Rectal smooth muscle tissue (tissue), 1 donor: Measurements from ENCODE around the gene ARHGEF19.

Experiments
- H3K27ac ChIP-seq: one replicate; pipeline ENCODE4 v1.7.0; 2013; ENCODE audit warnings: low read depth, low read length, inconsistent platforms
- H3K27me3 ChIP-seq: one replicate; pipeline ENCODE4 v1.7.0; 2013; ENCODE audit warnings: low read length; ENCODE audit not compliant: control insufficient read depth, insufficient read depth
- H3K36me3 ChIP-seq: one replicate; pipeline ENCODE4 v1.7.0; 2013; ENCODE audit warnings: low read length; ENCODE audit not compliant: control insufficient read depth, insufficient read depth
- H3K4me1 ChIP-seq: one replicate; pipeline ENCODE4 v1.7.0; 2013; ENCODE audit warnings: low read length; ENCODE audit not compliant: control insufficient read depth, insufficient read depth
- H3K4me3 ChIP-seq: one replicate; pipeline ENCODE4 v1.7.0; 2013; ENCODE audit warnings: low read length
- H3K9ac ChIP-seq: one replicate; pipeline ENCODE4 v1.7.0; 2013; ENCODE audit warnings: low read length

ARHGEF19 gene

DNA sequence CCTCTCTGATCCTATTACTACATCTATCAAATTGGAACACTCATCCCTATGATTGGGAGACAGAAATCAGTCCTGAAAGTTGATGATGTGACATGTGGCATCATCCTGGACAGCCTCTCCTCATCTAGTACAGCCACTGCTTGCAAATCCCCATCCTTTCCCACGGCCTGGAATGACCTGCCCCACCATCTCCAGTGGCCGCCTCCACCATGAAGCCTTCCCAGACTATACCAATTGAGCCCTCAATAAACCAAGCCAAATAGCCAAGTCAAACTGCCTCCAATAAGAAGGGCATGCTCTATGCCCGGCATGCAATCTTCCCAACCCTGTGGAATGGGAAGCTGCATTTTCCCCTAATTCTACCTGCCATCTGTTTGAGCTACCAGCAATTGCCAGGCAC, 561 bp upstream of the ARHGEF19 start:
- Histone ChIP-seq H3K9ac (no peak overlapping the region), H3K27ac (no peak overlapping the region), H3K4me1 (peaks cover 3% of the 10 kb centered on the region), H3K36me3 (no peaks in the 10 kb centered on the region), H3K27me3 (no peaks in the 10 kb centered on the region), H3K4me3 (no peak overlapping the region)

DNA sequence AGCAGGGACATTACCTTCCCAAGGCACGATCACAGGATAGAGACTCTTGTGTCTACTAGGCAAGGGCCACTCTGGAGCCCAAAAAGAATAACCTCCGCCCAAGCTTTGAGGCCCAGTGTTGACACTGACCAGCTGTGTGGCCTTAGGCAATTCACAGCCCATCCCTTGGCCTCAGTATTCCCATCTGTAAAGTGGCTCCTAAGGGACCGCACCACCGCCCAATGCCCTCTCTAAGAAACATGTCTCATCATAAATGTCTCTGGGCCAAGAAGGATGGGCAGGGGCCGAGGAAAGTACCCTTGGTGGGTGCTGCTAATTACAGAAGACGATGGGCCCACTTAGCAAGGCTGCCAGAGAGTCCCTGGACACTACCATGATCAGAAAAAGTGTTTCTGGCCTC, 628 bp downstream of the ARHGEF19 start:
- Histone ChIP-seq H3K4me3 (no peak overlapping the region), H3K4me1 (no peaks in the 10 kb centered on the region), H3K36me3 (no peaks in the 10 kb centered on the region), H3K9ac (no peak overlapping the region), H3K27me3 (no peaks in the 10 kb centered on the region), H3K27ac (no peak overlapping the region)

GRCh38 chr1:16210581-16210980, 1.9 kb downstream of the ARHGEF19 start:
- no peak overlapping the region for H3K4me3 ChIP-seq
- no peak overlapping the region for H3K9ac ChIP-seq
- H3K4me1 ChIP-seq = peaks cover 4% of the 10 kb centered on the region
- no peaks in the 10 kb centered on the region for H3K36me3 ChIP-seq
- no peak overlapping the region for H3K27ac ChIP-seq
- no peaks in the 10 kb centered on the region for H3K27me3 ChIP-seq

GRCh38 chr1:16209847-16210407, 2.5 kb downstream of the ARHGEF19 start:
- H3K36me3 ChIP-seq = no peaks in the 10 kb centered on the region
- peaks cover 4% of the 10 kb centered on the region for H3K4me1 ChIP-seq
- no peak overlapping the region for H3K4me3 ChIP-seq
- no peak overlapping the region for H3K27ac ChIP-seq
- no peak overlapping the region for H3K9ac ChIP-seq
- H3K27me3 ChIP-seq = no peaks in the 10 kb centered on the region

- Histone ChIP-seq H3K9ac (no peak overlapping the region), H3K27me3 (no peaks in the 10 kb centered on the region), H3K4me1 (peaks cover 4% of the 10 kb centered on the region), H3K36me3 (no peaks in the 10 kb centered on the region), H3K27ac (no peak overlapping the region), H3K4me3 (no peak overlapping the region)
These were observed 3.2 kb downstream of the ARHGEF19 start for GRCh38 chr1:16209132-16209846.

GRCh38 chr1:16208270-16208987, 4.0 kb downstream of the ARHGEF19 start:
- Histone ChIP-seq H3K4me1 (peaks cover 4% of the 10 kb centered on the region), H3K27ac (no peak overlapping the region), H3K27me3 (no peaks in the 10 kb centered on the region), H3K9ac (no peak overlapping the region), H3K36me3 (no peaks in the 10 kb centered on the region), H3K4me3 (no peak overlapping the region)

- Histone ChIP-seq H3K4me1 (peaks cover 4% of the 10 kb centered on the region), H3K36me3 (no peaks in the 10 kb centered on the region), H3K27me3 (no peaks in the 10 kb centered on the region), H3K27ac (peak overlapping the region; percentile 83), H3K9ac (no peak overlapping the region), H3K4me3 (peak overlapping the region; percentile 57)
These were observed 4.9 kb downstream of the ARHGEF19 start for GRCh38 chr1:16207318-16208269.

DNA sequence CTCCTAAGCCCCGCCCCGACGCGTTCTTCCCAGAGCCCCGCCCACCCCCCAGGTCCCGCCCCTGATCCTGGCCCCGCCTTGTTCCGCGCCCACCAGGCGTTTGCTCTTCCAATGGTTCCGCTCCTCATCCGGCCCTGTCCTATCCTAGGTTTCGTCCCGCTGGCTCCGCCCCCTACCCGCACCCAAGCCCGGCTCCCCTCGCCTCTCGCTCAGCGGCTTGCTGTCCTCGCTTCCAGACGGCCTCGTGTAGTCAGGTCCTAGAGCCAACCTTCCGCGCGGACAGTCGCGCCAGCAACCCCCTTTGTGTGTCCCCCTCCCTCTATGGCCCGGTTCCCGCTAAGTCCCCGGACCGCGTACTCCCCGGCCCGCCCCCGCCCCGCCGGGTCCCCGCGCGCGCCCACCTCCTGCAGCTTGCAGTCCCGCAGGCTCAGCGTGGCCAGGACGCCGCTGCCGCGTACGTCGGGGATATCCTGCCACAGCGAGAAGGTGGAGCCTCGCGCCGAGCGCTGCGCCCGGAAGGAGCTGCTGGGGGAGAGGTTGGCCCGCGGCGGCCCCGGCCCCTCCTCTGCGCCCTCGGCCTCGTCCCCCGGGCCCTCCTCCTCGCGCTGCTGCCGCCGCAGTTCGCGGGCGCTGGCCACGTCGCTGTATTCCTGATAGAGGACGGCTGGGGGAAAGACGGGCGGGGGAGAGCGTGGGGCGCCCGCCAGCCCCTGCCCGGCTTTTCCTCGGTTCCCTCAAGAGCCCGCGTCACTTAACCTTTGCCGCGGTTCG, 5.7 kb downstream of the ARHGEF19 start:
- peaks cover 4% of the 10 kb centered on the region for H3K4me1 ChIP-seq
- H3K36me3 ChIP-seq = no peaks in the 10 kb centered on the region
- peak overlapping the region; percentile 57 for H3K4me3 ChIP-seq
- no peaks in the 10 kb centered on the region for H3K27me3 ChIP-seq
- no peak overlapping the region for H3K9ac ChIP-seq
- H3K27ac ChIP-seq = peak overlapping the region; percentile 83

DNA sequence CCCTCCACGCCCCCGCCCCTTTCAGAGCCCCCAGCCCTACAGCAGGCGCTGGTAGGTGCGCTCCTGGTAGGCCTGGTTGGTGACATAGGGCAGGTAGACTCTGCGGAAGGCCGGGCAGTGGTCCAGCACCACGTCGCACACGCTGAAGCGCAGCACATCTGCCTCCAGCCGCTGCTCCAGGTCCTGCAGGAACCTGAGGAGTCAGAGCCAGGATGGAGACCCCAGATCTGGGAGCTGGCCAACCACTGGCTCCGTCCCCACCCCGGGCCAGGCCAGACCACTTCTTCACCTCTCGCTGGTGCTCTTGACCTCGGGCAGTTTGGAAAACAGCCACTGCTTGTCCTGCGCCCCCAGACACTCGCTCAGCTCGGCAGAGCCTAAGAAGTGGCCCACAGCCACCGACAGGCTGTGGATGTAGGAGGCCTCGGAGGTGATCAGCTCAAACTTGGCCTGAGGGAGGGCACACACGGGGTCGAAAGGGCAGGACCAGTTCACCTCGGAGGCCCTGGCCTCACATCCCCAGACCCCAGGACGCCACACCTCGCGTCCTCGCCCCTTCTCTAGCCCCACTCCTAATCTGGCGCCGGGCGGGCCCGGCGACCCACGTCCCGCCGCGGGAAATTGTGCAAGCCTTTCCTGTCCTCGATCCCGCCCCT, 6.4 kb downstream of the ARHGEF19 start:
- Histone ChIP-seq H3K4me1 (peaks cover 4% of the 10 kb centered on the region), H3K27me3 (no peaks in the 10 kb centered on the region), H3K27ac (peak overlapping the region; percentile 69), H3K36me3 (no peaks in the 10 kb centered on the region), H3K4me3 (peak overlapping the region; percentile 78), H3K9ac (peak overlapping the region; percentile 68)

DNA sequence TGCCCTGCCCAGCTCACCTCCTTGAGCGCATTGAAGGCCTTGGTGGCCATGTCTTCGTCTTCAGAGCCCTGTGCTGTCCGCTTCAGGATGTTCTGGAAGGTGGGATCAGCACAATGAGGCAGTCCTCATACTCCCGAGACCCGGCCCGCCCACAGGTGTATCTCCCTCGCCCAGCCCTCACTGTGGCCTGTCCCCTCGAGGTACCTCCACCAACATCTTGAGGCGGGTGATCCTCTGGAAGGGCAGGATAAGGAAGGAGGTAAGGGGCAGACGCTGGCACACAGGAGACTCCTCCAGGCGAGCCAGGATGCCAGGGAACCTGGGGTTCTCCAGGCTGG, 7.1 kb downstream of the ARHGEF19 start:
- Histone ChIP-seq H3K4me1 (peaks cover 4% of the 10 kb centered on the region), H3K27ac (no peak overlapping the region), H3K9ac (no peak overlapping the region), H3K4me3 (no peak overlapping the region), H3K36me3 (no peaks in the 10 kb centered on the region), H3K27me3 (no peaks in the 10 kb centered on the region)

DNA sequence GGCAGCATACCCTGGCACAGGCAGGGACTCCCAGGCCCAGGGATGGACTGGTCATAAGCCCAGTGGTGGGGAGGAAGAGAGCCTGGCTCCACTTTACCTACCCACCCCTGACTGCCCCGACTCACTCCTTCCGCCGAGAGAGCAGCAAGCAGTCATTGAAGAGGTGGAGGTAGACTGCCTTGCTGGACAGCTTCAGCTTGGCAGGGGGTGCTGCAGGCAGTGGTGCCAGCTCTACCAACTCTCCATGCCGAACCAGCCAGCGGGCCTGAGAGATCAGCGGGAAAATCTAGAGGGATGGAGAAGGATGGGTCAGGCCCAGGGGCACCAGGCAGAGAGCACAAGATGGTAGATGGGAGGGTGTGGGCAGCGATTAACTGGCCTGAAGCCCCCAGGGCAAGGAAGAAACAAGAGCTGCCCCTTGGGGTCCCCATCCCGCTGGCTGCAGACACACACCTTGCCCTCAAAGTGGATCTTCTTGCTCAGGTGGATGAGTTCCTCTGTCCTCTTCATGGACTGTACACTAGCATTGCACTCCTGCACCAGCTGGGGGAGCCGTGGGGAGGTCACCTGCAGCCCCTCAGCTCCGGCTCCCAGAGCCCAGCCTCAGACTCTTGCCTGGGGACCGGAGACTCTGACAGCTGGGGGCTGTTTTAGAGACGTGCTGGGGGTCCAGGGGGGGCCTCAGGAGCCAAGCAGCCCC, 7.7 kb downstream of the ARHGEF19 start:
- peaks cover 4% of the 10 kb centered on the region for H3K4me1 ChIP-seq
- no peaks in the 10 kb centered on the region for H3K36me3 ChIP-seq
- no peak overlapping the region for H3K27ac ChIP-seq
- H3K4me3 ChIP-seq = no peak overlapping the region
- H3K9ac ChIP-seq = no peak overlapping the region
- H3K27me3 ChIP-seq = no peaks in the 10 kb centered on the region
